RWPE2 (cell line): Measurements from ENCODE around the gene ZCCHC7.
A peak's percentile ranks its signal among the peaks of the same experiment; 100 is the strongest.

ENCODE experiments used
- ATAC-seq: fragments of 200-7000 bp; cut with Tn5 transposase; 3 replicates; pipeline ENCODE4 v1.9.1; 2021; ENCODE audit warnings: low read depth
- DNase-seq: peaks from one replicate; pipeline ENCODE4 v3.0.0-alpha.2; 2020; ENCODE audit warnings: low spot score
- H3K27ac ChIP-seq: fragments of 450-650 bp; 2 replicates; pipeline ENCODE4 v1.5.1; 2017; ENCODE audit warnings: mild to moderate bottlenecking; ENCODE audit not compliant: poor library complexity, severe bottlenecking
- H3K27me3 ChIP-seq: fragments of 250-450 bp; sonication (Bioruptor Pico); 2 replicates; pipeline ENCODE4 v1.5.1; 2021; ENCODE audit warnings: mild to moderate bottlenecking, moderate library complexity; ENCODE audit not compliant: insufficient read depth, poor library complexity, severe bottlenecking
- H3K36me3 ChIP-seq: fragments of 250-450 bp; sonication (Bioruptor Pico); 2 replicates; pipeline ENCODE4 v1.5.1; 2020; ENCODE audit warnings: low read depth, mild to moderate bottlenecking, moderate library complexity
- H3K4me1 ChIP-seq: fragments of 250-450 bp; sonication (Bioruptor Pico); 2 replicates; pipeline ENCODE4 v1.5.1; 2021; ENCODE audit warnings: mild to moderate bottlenecking, moderate library complexity; ENCODE audit not compliant: insufficient read depth, poor library complexity, severe bottlenecking
- H3K4me3 ChIP-seq: fragments of 250-450 bp; sonication (Bioruptor Pico); 2 replicates; pipeline ENCODE4 v1.5.1; 2021; ENCODE audit warnings: mild to moderate bottlenecking, moderate library complexity; ENCODE audit not compliant: severe bottlenecking
- H3K9me3 ChIP-seq: fragments of 250-450 bp; sonication (Bioruptor Pico); 2 replicates; pipeline ENCODE4 v1.5.1; 2021; ENCODE audit warnings: mild to moderate bottlenecking, moderate library complexity; ENCODE audit not compliant: severe bottlenecking
- CTCF ChIP-seq: fragments of 450-650 bp; IDR thresholded peaks from one replicate; pipeline ENCODE4 v1.5.1; 2017; ENCODE audit warnings: mild to moderate bottlenecking, moderate library complexity; ENCODE audit not compliant: poor library complexity, severe bottlenecking

The ZCCHC7 gene

DNA sequence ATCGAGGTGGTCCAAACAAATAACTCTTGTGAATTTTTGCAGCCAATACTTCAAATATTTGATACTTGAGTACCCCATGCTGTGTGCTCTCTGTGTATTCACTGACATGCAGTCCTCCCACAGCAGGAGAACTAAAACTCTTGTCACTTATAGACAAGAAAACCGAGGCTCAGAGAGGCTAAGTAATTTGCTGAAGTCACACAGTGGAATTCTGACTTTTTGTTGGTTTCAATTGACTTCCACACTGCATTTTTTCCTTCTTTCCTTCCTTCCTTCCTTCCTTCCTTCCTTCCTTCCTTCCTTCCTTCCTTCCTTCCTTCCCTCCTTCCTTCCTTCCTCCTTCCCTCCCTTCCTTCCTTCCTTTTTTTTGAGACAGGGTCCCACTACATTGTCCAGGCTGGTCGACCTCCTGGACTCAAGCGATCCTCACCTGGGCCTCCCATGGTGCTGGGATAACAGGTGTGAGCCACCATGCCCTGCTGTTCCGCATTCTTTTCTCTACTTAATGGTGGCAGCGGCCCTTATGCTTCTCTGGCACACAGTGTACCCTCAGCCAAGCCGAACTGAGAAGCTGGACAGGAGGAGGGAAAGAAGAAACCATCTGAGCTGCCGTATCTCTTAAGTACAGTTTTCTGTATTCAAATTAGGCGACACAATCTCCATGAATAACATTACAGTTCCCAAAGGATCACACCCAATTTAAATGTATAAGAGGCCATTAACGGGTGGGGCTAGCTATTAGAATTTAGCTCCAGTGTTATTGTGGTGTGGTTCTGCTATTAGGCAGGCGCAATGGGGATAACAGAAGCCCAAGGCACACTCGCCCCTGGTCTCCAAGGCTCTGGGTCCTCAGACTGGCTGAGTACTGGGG is 263.7 kb downstream of the ZCCHC7 start:
- Histone ChIP-seq H3K27me3 (no peaks in the 10 kb centered on the region), H3K4me3 (no peak overlapping the region), H3K36me3 (no peaks in the 10 kb centered on the region), H3K4me1 (no peaks in the 10 kb centered on the region), H3K27ac (no peak overlapping the region), H3K9me3 (no peaks in the 10 kb centered on the region)
- ATAC-seq: no peak
- TF ChIP-seq CTCF: no peak
- no peak for DNase-seq

DNA sequence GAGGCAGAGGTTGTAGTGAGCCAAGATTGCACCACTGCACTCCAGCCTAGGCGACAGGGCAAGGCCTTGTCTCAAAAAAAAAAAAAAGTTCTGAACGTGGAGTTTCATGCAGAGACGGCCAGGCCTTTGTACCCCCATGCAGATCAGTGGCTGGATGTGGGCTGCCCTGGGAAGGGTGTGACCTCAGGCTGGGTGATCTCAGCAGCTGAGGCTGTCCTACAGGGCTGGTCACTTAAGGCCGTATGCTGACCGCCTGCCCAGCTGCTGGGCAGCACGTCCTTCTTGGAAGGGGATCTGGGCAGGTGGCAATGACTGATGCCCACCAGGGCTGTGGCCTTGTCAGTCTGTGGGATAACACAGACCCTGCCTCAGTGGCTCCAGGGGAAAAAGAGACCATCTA is 264.9 kb downstream of the ZCCHC7 start:
- Histone ChIP-seq H3K36me3 (no peaks in the 10 kb centered on the region), H3K9me3 (no peaks in the 10 kb centered on the region), H3K4me1 (no peaks in the 10 kb centered on the region), H3K27ac (no peak overlapping the region), H3K27me3 (no peaks in the 10 kb centered on the region), H3K4me3 (no peak overlapping the region)
- ATAC-seq: no peak
- DNase-seq: no peak
- no peak for TF ChIP-seq CTCF

GRCh38 chr9:37386988-37387387 is 266.6 kb downstream of the ZCCHC7 start:
- ATAC-seq (no peak), DNase-seq (no peak)
- Histone ChIP-seq H3K36me3 (no peaks in the 10 kb centered on the region), H3K27ac (no peak overlapping the region), H3K9me3 (no peaks in the 10 kb centered on the region), H3K4me3 (no peak overlapping the region), H3K4me1 (no peaks in the 10 kb centered on the region), H3K27me3 (no peaks in the 10 kb centered on the region)
- TF ChIP-seq CTCF: no peak

DNA sequence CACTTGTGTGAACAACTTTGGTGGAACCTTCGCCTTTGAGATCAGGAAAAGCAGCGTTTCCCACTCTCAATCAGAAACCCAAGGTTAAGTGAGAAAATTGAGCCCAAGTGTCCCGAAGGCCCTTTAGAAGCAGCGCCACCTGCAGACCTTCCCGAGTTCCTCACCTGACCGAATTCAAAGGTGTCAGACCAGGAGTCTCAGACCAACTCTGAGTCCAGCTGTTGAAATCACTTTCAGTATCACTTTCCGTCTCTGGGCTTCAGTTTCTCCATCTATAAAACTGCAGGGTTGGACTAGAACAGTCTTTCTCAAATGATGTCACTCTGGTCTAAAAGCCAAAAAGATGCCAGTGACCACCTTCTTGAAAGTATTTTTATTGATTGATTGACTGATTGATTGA is 270.4 kb downstream of the ZCCHC7 start:
- Histone ChIP-seq H3K27me3 (no peaks in the 10 kb centered on the region), H3K36me3 (no peaks in the 10 kb centered on the region), H3K27ac (no peak overlapping the region), H3K4me1 (no peaks in the 10 kb centered on the region), H3K4me3 (no peak overlapping the region), H3K9me3 (no peaks in the 10 kb centered on the region)
- no peak for DNase-seq
- TF ChIP-seq CTCF: peak; percentile 30
- peak; percentile 33; the same call in 1 of the 3 replicates for ATAC-seq

- Histone ChIP-seq H3K9me3 (no peaks in the 10 kb centered on the region), H3K27me3 (no peaks in the 10 kb centered on the region), H3K27ac (no peak overlapping the region), H3K4me3 (no peak overlapping the region), H3K36me3 (no peaks in the 10 kb centered on the region), H3K4me1 (no peaks in the 10 kb centered on the region)
- no peak for TF ChIP-seq CTCF
- DNase-seq (no peak), ATAC-seq (no peak)
Measured at GRCh38 chr9:37392272-37392671, 271.9 kb downstream of the ZCCHC7 start.
